Common myeloid progenitor, CD34-positive (primary cell): ENCODE data around the gene CFAP74.

ENCODE experiments used
- CTCF ChIA-PET: fragments of 350-600 bp; sonication (Branson Sonifier 250); formaldehyde crosslinking; loops from one replicate; lab custom pipeline; 2021; ENCODE audit warnings: antibody characterized with exemption; lab: Charles Lee
- POLR2A ChIA-PET: fragments of 350-600 bp; sonication (Branson Sonifier 250); formaldehyde crosslinking; loops from one replicate; lab custom pipeline; 2021; ENCODE audit warnings: antibody characterized with exemption; lab: Charles Lee
- DNase-seq, 3 donors: peaks; one replicate each; pipeline versions ENCODE4 v3.0.0 to v3.0.0-alpha.2; 2013
- H3K27ac ChIP-seq, 2 experiments: 1 replicate in 1 of 2; 2 replicates in 1 of 2; pipeline ENCODE4 v1.7.0; 2013; ENCODE audit warnings: inconsistent platforms in 2 of 2, low read length in 2 of 2, mild to moderate bottlenecking in 2 of 2, low read depth in 1 of 2, moderate library complexity in 1 of 2; ENCODE audit not compliant: severe bottlenecking in 2 of 2, insufficient read depth in 1 of 2, poor library complexity in 1 of 2
- H3K27me3 ChIP-seq, 5 experiments: replicated peaks in 2 of 5; 1 replicate in 3 of 5; 2 replicates in 2 of 5; pipeline versions ENCODE4 v1.6.1 to v1.7.0; 2013; ENCODE audit warnings: low read length in 4 of 5, mild to moderate bottlenecking in 2 of 5, moderate library complexity in 2 of 5, inconsistent platforms in 1 of 5; ENCODE audit not compliant: insufficient read depth in 5 of 5, control insufficient read depth in 4 of 5
- H3K36me3 ChIP-seq, 4 experiments: 1 replicate in 2 of 4; 2 replicates in 2 of 4; pipeline versions ENCODE4 v1.6.1 to v1.7.0; 2013; ENCODE audit warnings: low read length in 3 of 4, control low read depth in 1 of 4, mild to moderate bottlenecking in 1 of 4; ENCODE audit not compliant: control insufficient read depth in 4 of 4, insufficient read depth in 4 of 4
- H3K4me1 ChIP-seq, 4 experiments: 1 replicate in 3 of 4; 2 replicates in 1 of 4; pipeline versions ENCODE4 v1.6.1 to v1.7.1; 2013; ENCODE audit warnings: low read length in 3 of 4, mild to moderate bottlenecking in 3 of 4, control low read depth in 1 of 4, inconsistent platforms in 1 of 4, moderate library complexity in 1 of 4; ENCODE audit not compliant: control insufficient read depth in 4 of 4, insufficient read depth in 4 of 4; ENCODE audit errors: control extremely low read depth in 1 of 4
- H3K4me3 ChIP-seq, 7 experiments: 1 replicate in 4 of 7; 2 replicates in 3 of 7; pipeline versions ENCODE4 v1.5.1 to v1.7.0; 2013; ENCODE audit warnings: mild to moderate bottlenecking in 7 of 7, low read length in 6 of 7, moderate library complexity in 6 of 7, inconsistent platforms in 2 of 7, low read depth in 2 of 7, control low read depth in 1 of 7; ENCODE audit not compliant: insufficient read depth in 4 of 7, control insufficient read depth in 1 of 7; ENCODE audit errors: extremely low read depth in 1 of 7
- H3K9me3 ChIP-seq, 5 experiments: 1 replicate in 4 of 5; 2 replicates in 1 of 5; pipeline versions ENCODE4 v1.6.1 to v1.7.1; 2013; ENCODE audit warnings: low read length in 4 of 5, mild to moderate bottlenecking in 2 of 5, inconsistent platforms in 1 of 5, low read depth in 1 of 5, moderate library complexity in 1 of 5; ENCODE audit not compliant: control insufficient read depth in 4 of 5, insufficient read depth in 2 of 5; ENCODE audit errors: control extremely low read depth in 1 of 5
- WGBS: methylation state at CpG from one replicate; pipeline ENCODE4 v1.1.5; 2013; ENCODE audit not compliant: insufficient coverage; 5-methylcytosine and 5-hydroxymethylcytosine counted together

CFAP74 gene

DNA sequence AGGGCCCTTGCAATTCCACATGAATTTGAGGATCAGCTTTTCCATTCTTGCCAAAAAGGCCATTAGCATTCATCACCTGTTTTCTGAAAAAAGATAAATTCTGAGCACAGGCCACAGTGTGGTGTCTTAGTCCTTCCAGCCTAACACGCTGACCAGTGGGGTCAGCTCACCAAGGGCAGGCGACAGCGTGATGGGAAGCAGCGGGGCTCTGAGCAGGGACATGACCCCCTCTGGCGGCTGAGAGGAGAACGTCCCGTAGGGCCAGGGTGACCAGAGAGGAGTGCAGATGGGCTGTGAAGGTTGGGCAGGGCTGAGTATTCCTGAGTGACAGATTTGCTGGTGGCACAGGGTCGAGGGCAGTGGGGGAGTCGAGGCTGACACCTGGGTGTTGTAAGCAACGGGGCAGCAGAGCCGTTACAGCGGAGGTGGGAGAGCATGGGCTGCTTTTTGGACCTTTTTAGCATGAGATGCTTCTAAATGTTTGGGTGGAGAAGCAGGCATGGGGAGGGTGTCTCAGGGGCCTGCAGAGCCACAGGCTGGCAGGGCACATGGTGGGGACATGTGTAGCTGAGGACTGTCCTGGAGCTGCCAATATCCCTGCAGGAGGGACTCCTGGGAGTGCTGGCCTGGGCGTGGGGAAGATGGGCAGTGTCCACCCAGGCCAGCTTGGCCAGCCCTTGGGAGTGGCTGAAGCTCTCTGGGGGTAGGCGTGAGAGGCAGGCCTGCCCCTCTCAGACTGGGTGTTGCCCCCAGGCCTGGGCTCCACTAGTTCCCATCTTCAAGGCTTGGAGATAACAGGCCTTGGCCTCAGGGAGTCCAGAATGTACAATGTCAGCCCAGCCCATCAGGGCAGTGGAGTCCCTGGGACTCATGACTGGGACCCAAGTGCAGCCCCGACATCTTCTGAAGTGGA is 97.1 kb downstream of the CFAP74 start:
- ChIA-PET CTCF (interaction anchor here (0.7 to 7.2 kb wide), 28 partner anchors 9 to 188 kb away, joined by 3 to 110 read pairs (median 5); no protein-coding TSS in a partner anchor), POLR2A (interaction anchor here (1.9 kb wide), 1 partner anchor 14 kb away, joined by 10 read pairs; no protein-coding TSS in a partner anchor)
- Histone ChIP-seq H3K36me3 (no peaks in the 10 kb centered on the region), H3K4me3 (no peak overlapping the region), H3K4me1 (peaks cover 0 to 35% (median 28%) of the 10 kb centered on the region in 4 experiments), H3K27ac (no peak overlapping the region), H3K27me3 (no peaks in the 10 kb centered on the region), H3K9me3 (peaks cover 0 to 3% (median 0%) of the 10 kb centered on the region in 5 experiments)
- peak; percentile 47 to 65 (median 58) for DNase-seq
- 26% methylated on average over 14 of the region's 15 CpGs for WGBS

DNA sequence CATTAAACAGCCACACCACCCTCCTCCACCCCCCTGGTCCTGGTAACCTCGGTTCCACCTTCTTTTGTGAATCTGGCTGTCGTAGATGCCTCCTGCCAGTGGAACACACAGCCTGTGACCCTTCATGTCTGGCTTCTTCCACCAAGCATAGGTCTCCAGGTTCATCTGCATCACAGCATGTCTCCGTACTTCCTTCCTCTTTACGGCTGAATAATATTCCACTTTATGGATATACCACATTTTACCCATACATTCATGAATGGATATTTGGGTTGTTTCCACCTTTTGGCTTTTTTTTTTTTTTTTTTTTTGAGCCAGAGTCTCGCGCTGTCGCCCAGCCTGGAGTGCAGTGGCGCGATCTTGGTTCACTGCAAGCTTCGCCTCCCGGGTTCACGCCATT is 100.4 kb downstream of the CFAP74 start:
- CTCF ChIA-PET, result interaction anchor here (1.5 to 6.8 kb wide), 3 partner anchors 12 to 47 kb away, joined by 3 to 65 read pairs (median 4); no protein-coding TSS in a partner anchor
- no peaks in the 10 kb centered on the region for H3K36me3 ChIP-seq
- no peaks in the 10 kb centered on the region for H3K27me3 ChIP-seq
- peaks cover 0 to 3% (median 0%) of the 10 kb centered on the region in 5 experiments for H3K9me3 ChIP-seq
- DNase-seq, result no peak
- H3K27ac ChIP-seq, result no peak overlapping the region
- H3K4me1 ChIP-seq, result peaks cover 4 to 51% (median 45%) of the 10 kb centered on the region in 4 experiments
- POLR2A ChIA-PET, result no interaction called here
- WGBS, result 92% methylated on average over 4 of the region's 12 CpGs
- no peak overlapping the region for H3K4me3 ChIP-seq

DNA sequence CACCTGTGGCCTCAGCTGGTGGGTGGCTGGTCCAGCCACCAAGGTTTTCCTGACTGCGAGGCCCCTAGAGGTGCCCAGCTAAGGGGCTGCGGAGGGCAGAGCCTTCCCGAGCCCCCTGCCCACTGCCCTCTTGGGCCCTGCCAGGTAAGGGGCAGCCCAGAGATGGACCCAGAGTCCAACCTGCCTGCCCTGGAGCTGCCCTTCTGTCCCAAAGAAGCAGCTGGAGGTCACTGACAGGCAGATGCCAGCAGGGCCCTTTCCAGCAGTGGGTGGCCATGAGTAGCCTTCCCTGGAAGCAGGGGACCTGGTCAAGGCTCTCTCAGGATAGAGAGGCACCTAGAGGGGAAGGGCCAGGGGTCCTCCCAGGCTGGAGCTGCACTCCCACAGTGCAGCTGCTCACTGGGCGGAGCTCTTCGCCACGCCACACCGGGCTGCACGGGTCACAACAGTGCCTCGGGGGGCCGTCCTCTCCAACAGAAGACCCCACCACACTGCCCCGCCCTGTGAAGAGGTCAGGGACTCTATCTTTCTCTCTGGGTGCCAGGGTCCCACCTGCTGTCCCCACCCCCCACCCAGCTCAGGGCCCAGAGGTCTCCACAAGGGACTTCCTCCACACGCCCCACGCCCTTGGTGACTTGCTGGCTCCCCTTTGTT is 101.8 kb downstream of the CFAP74 start:
- Histone ChIP-seq H3K4me1 (peaks cover 4 to 56% (median 46%) of the 10 kb centered on the region in 4 experiments), H3K36me3 (no peaks in the 10 kb centered on the region), H3K27ac (no peak overlapping the region), H3K9me3 (peaks cover 0 to 3% (median 0%) of the 10 kb centered on the region in 5 experiments), H3K4me3 (no peak overlapping the region), H3K27me3 (no peaks in the 10 kb centered on the region)
- ChIA-PET CTCF (interaction anchor here (0.8 to 3.1 kb wide), 8 partner anchors 10 to 95 kb away, joined by 4 to 12 read pairs (median 4); no protein-coding TSS in a partner anchor), POLR2A (interaction anchor here (0.6 to 1.2 kb wide), 3 partner anchors 10 to 43 kb away, joined by 3 to 6 read pairs (median 4); no protein-coding TSS in a partner anchor)
- no peak for DNase-seq
- WGBS, result 94% methylated on average over 9 of the region's 13 CpGs

DNA sequence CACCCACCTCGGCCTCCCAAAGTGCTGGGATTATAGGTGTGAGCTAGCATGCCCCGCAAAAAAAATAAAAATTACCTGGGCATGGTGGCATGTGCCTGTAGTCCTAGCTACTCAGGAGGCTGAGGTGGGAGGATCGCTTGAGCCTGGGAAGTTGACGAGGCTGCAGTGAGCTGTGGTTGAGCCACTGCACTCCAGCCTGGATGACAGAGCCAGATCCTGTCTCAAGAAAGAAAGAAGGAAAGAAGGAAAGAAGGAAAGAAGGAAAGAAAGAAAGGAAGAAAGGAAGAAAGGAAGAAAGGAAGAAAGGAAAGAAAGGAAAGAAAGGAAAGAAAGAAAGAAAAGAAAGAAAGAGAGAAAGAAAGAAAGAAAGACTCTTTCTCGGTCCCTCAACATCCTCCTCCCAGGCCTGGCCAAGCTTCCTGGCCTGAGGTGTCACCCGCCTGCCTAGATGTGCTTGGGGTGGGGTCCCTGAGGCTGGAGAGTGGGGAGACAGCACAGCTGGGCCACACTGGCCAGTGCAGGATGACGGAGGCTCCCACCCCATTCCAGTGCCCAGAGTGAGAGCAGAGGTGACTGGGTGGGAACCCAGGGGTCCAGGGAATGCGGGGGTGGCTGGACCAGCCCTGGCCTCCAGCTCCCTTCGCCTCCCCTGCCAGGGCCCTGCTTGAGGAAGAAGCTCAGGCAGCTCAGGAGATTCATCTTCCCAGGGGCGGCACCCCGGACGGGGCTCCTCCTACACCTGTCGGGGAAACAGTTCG is 102.5 kb downstream of the CFAP74 start:
- Histone ChIP-seq H3K9me3 (peaks cover 0 to 3% (median 0%) of the 10 kb centered on the region in 5 experiments), H3K4me3 (no peak overlapping the region), H3K4me1 (peaks cover 4 to 51% (median 43%) of the 10 kb centered on the region in 4 experiments), H3K27me3 (no peaks in the 10 kb centered on the region), H3K36me3 (no peaks in the 10 kb centered on the region), H3K27ac (no peak overlapping the region)
- ChIA-PET POLR2A (interaction anchor here (0.9 to 2.7 kb wide), 3 partner anchors 8 to 24 kb away, joined by 3 to 10 read pairs (median 6); no protein-coding TSS in a partner anchor), CTCF (interaction anchor here (1.0 to 3.1 kb wide), 10 partner anchors 9 to 137 kb away, joined by 3 to 12 read pairs (median 4); no protein-coding TSS in a partner anchor)
- no peak for DNase-seq
- 92% methylated on average over 10 of the region's 14 CpGs for WGBS

DNA sequence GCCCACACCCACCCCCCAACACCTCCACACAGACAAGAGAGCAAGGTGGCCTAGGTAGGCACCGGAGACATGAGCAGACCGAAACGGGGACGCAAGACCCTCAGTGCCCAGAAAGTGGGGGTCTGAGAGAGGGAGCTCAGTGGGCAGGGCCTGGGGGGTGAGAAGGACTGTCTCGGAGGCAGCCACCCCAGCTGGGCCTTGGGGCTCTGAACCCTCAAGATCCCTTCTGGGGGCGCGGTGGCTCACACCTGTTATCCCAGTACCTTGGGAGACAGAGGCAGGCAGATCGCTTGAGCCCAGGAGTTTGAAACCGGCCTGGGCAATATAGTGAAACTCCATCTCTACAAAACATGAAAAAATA is 103.6 kb downstream of the CFAP74 start:
- H3K27ac ChIP-seq, result no peak overlapping the region
- CTCF ChIA-PET, result interaction anchor here (0.8 to 7.0 kb wide), 14 partner anchors 8 to 145 kb away, joined by 3 to 110 read pairs (median 5); no protein-coding TSS in a partner anchor
- DNase-seq, result no peak
- POLR2A ChIA-PET, result interaction anchor here (0.8 to 2.7 kb wide), 5 partner anchors 9 to 39 kb away, joined by 4 to 10 read pairs (median 4); partner anchors contain the start of gene GNB1
- H3K36me3 ChIP-seq, result no peaks in the 10 kb centered on the region
- peaks cover 4 to 59% (median 53%) of the 10 kb centered on the region in 4 experiments for H3K4me1 ChIP-seq
- H3K4me3 ChIP-seq, result peak overlapping the region in 3 of 7 experiments; percentile 42 to 55 (median 49)
- WGBS, result 45% methylated on average over 7 of the region's 9 CpGs
- H3K27me3 ChIP-seq, result no peaks in the 10 kb centered on the region
- peaks cover 0 to 3% (median 0%) of the 10 kb centered on the region in 5 experiments for H3K9me3 ChIP-seq
